Memory B cell (primary cell): ENCODE measurements around the gene NXN.
"Not testable (repeated sequence)": the region's sequence is repeated elsewhere in the genome, so short reads cannot be mapped to it uniquely, and the experiment has no call there.

ENCODE experiments used
- ATAC-seq: fragments of 150-1000 bp; cut with Tn5 transposase; 2 replicates; pipeline ENCODE4 v1.10.0; 2021; ENCODE audit warnings: low read depth, mild to moderate bottlenecking, moderate library complexity
- DNase-seq, 2 donors: peaks; one replicate each; pipeline ENCODE4 v3.0.0; 2022; ENCODE audit warnings: low spot score in 2 of 2
- H3K27ac Mint-ChIP-seq: one replicate; pipeline ENCODE4 v1.8.0; 2022; ENCODE audit warnings: mild to moderate bottlenecking, moderate library complexity, mixed read lengths
- H3K27me3 Mint-ChIP-seq: one replicate; pipeline ENCODE4 v1.8.0; 2022; ENCODE audit warnings: mixed read lengths
- H3K36me3 Mint-ChIP-seq: one replicate; pipeline ENCODE4 v1.8.0; 2022; ENCODE audit warnings: mild to moderate bottlenecking, mixed read lengths
- H3K4me1 Mint-ChIP-seq: one replicate; pipeline ENCODE4 v1.8.0; 2022; ENCODE audit warnings: mixed read lengths
- H3K4me3 Mint-ChIP-seq: one replicate; pipeline ENCODE4 v1.8.0; 2022; ENCODE audit warnings: mild to moderate bottlenecking, moderate library complexity, mixed read lengths
- H3K9me3 Mint-ChIP-seq: one replicate; pipeline ENCODE4 v1.8.0; 2022; ENCODE audit warnings: mixed read lengths

NXN gene

GRCh38 chr17:819251-819650 is 160.3 kb downstream of the NXN start:
- Mint-ChIP-seq H3K4me1 (no peaks in the 10 kb centered on the region), H3K9me3 (no peaks in the 10 kb centered on the region), H3K27me3 (peaks cover 7% of the 10 kb centered on the region), H3K27ac (no peak overlapping the region), H3K4me3 (no peak overlapping the region), H3K36me3 (no peaks in the 10 kb centered on the region)
- ATAC-seq (no peak), DNase-seq (no peak)

GRCh38 chr17:814371-814770 is 165.2 kb downstream of the NXN start:
- ATAC-seq (no peak), DNase-seq (no peak)
- H3K4me3 Mint-ChIP-seq, result no peak overlapping the region
- peaks cover 5% of the 10 kb centered on the region for H3K36me3 Mint-ChIP-seq
- peaks cover 4% of the 10 kb centered on the region for H3K9me3 Mint-ChIP-seq
- H3K4me1 Mint-ChIP-seq, result peaks cover 4% of the 10 kb centered on the region
- H3K27ac Mint-ChIP-seq, result no peak overlapping the region
- peaks cover 19% of the 10 kb centered on the region for H3K27me3 Mint-ChIP-seq

- no peak overlapping the region for H3K4me3 Mint-ChIP-seq
- peaks cover 4% of the 10 kb centered on the region for H3K9me3 Mint-ChIP-seq
- DNase-seq, result no peak
- peaks cover 22% of the 10 kb centered on the region for H3K27me3 Mint-ChIP-seq
- H3K27ac Mint-ChIP-seq, result no peak overlapping the region
- H3K4me1 Mint-ChIP-seq, result peaks cover 4% of the 10 kb centered on the region
- H3K36me3 Mint-ChIP-seq, result peaks cover 5% of the 10 kb centered on the region
- no peak for ATAC-seq
Observed at GRCh38 chr17:812638-813204, 166.9 kb downstream of the NXN start.

GRCh38 chr17:811051-811784 is 168.4 kb downstream of the NXN start:
- H3K9me3 Mint-ChIP-seq, result peaks cover 4% of the 10 kb centered on the region
- DNase-seq (no peak), ATAC-seq (no peak)
- no peak overlapping the region for H3K4me3 Mint-ChIP-seq
- H3K36me3 Mint-ChIP-seq, result peaks cover 5% of the 10 kb centered on the region
- no peak overlapping the region for H3K27ac Mint-ChIP-seq
- peaks cover 4% of the 10 kb centered on the region for H3K4me1 Mint-ChIP-seq
- peaks cover 18% of the 10 kb centered on the region for H3K27me3 Mint-ChIP-seq

- peaks cover 5% of the 10 kb centered on the region for H3K36me3 Mint-ChIP-seq
- no peak overlapping the region for H3K4me3 Mint-ChIP-seq
- no peak for ATAC-seq
- no peak for DNase-seq
- H3K27me3 Mint-ChIP-seq, result peaks cover 16% of the 10 kb centered on the region
- peaks cover 4% of the 10 kb centered on the region for H3K9me3 Mint-ChIP-seq
- peaks cover 4% of the 10 kb centered on the region for H3K4me1 Mint-ChIP-seq
- H3K27ac Mint-ChIP-seq, result no peak overlapping the region
Observed at GRCh38 chr17:807523-808294, 171.9 kb downstream of the NXN start.

- no peak for ATAC-seq
Observed at GRCh38 chr17:806781-807522, 172.6 kb downstream of the NXN start.

GRCh38 chr17:806346-806745 is 173.2 kb downstream of the NXN start:
- DNase-seq (no peak), ATAC-seq (no peak)
- H3K27me3 Mint-ChIP-seq, result peaks cover 12% of the 10 kb centered on the region
- no peaks in the 10 kb centered on the region for H3K9me3 Mint-ChIP-seq
- H3K27ac Mint-ChIP-seq, result no peak overlapping the region
- H3K4me1 Mint-ChIP-seq, result no peaks in the 10 kb centered on the region
- peaks cover 2% of the 10 kb centered on the region for H3K36me3 Mint-ChIP-seq
- H3K4me3 Mint-ChIP-seq, result no peak overlapping the region

More at GRCh38 chr17:806781-807522, 172.6 kb downstream of the NXN start:
- Mint-ChIP-seq H3K4me3 (no peak overlapping the region), H3K36me3 (peaks cover 2% of the 10 kb centered on the region), H3K27ac (no peak overlapping the region), H3K27me3 (peaks cover 12% of the 10 kb centered on the region), H3K4me1 (no peaks in the 10 kb centered on the region), H3K9me3 (no peaks in the 10 kb centered on the region)
- DNase-seq, result no peak

- not testable (repeated sequence) for H3K4me1 Mint-ChIP-seq, H3K9me3 Mint-ChIP-seq, H3K36me3 Mint-ChIP-seq, H3K27ac Mint-ChIP-seq, DNase-seq, ATAC-seq, H3K4me3 Mint-ChIP-seq
- peaks cover 11% of the 10 kb centered on the region for H3K27me3 Mint-ChIP-seq
Observed at GRCh38 chr17:805886-806285, 173.7 kb downstream of the NXN start.

GRCh38 chr17:804541-805435 is 174.8 kb downstream of the NXN start:
- DNase-seq (no peak), ATAC-seq (no peak)
- peaks cover 5% of the 10 kb centered on the region for H3K27me3 Mint-ChIP-seq
- H3K4me3 Mint-ChIP-seq, result no peak overlapping the region
- H3K36me3 Mint-ChIP-seq, result no peaks in the 10 kb centered on the region
- H3K9me3 Mint-ChIP-seq, result no peaks in the 10 kb centered on the region
- H3K4me1 Mint-ChIP-seq, result no peaks in the 10 kb centered on the region
- no peak overlapping the region for H3K27ac Mint-ChIP-seq

- Mint-ChIP-seq H3K4me1 (no peaks in the 10 kb centered on the region), H3K27ac (no peak overlapping the region), H3K36me3 (no peaks in the 10 kb centered on the region), H3K4me3 (no peak overlapping the region), H3K27me3 (no peaks in the 10 kb centered on the region), H3K9me3 (no peaks in the 10 kb centered on the region)
- no peak for DNase-seq
- no peak for ATAC-seq
Observed at GRCh38 chr17:802901-803881, 176.4 kb downstream of the NXN start.

- H3K4me1 Mint-ChIP-seq, result no peaks in the 10 kb centered on the region
- H3K36me3 Mint-ChIP-seq, result no peaks in the 10 kb centered on the region
- no peak for DNase-seq
- no peaks in the 10 kb centered on the region for H3K9me3 Mint-ChIP-seq
- ATAC-seq, result no peak
- H3K4me3 Mint-ChIP-seq, result no peak overlapping the region
- no peaks in the 10 kb centered on the region for H3K27me3 Mint-ChIP-seq
- no peak overlapping the region for H3K27ac Mint-ChIP-seq
Observed at GRCh38 chr17:802481-802880, 177.1 kb downstream of the NXN start.

GRCh38 chr17:801660-802059 is 177.9 kb downstream of the NXN start:
- Mint-ChIP-seq H3K4me1 (no peaks in the 10 kb centered on the region), H3K36me3 (no peaks in the 10 kb centered on the region), H3K27me3 (no peaks in the 10 kb centered on the region), H3K27ac (no peak overlapping the region), H3K9me3 (no peaks in the 10 kb centered on the region), H3K4me3 (no peak overlapping the region)
- DNase-seq (no peak), ATAC-seq (no peak)
